Prostate gland (tissue), 2 donors: Measurements from ENCODE around the gene CYP2A7.
"Not testable (repeated sequence)": the region's sequence is repeated elsewhere in the genome, so short reads cannot be mapped to it uniquely, and the experiment has no call there.

Experiments used
- POLR2A ChIP-seq: fragments of 450-650 bp; IDR thresholded peaks from one replicate; pipeline ENCODE4 v1.6.1; 2016; ENCODE audit warnings: antibody characterized with exemption, mild to moderate bottlenecking
- TF ChIP-seq, protein P1 (sequence below), 4 experiments: fragments of 200-600 bp in 2 of 4; fragments of 450-650 bp in 2 of 4; sonication (generic) in 2 of 4; IDR thresholded peaks; 1 replicate in 3 of 4; 2 replicates in 1 of 4; pipeline ENCODE4 v1.5.1; 2016 to 2019; ENCODE audit warnings: antibody characterized with exemption in 4 of 4, mild to moderate bottlenecking in 2 of 4, moderate library complexity in 2 of 4

DNA sequence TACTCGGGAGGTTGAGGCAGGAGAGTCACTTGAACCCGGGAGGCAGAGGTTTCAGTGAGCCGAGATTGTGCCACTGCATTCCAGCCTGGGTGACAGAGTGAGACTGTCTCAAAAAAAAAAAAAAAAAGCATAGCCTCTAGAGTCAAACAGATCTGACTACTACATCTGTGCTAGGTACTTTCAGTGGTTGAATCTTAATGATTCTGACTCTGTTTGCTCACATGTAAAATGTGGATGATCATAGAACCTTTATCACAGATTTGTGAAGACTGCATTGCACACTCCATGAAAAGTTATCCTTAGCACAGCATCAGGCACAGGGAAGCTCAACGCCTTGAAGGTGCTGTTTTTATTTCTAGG, 49.6 kb downstream of the CYP2A7 start:
- TF ChIP-seq, protein P1, sequence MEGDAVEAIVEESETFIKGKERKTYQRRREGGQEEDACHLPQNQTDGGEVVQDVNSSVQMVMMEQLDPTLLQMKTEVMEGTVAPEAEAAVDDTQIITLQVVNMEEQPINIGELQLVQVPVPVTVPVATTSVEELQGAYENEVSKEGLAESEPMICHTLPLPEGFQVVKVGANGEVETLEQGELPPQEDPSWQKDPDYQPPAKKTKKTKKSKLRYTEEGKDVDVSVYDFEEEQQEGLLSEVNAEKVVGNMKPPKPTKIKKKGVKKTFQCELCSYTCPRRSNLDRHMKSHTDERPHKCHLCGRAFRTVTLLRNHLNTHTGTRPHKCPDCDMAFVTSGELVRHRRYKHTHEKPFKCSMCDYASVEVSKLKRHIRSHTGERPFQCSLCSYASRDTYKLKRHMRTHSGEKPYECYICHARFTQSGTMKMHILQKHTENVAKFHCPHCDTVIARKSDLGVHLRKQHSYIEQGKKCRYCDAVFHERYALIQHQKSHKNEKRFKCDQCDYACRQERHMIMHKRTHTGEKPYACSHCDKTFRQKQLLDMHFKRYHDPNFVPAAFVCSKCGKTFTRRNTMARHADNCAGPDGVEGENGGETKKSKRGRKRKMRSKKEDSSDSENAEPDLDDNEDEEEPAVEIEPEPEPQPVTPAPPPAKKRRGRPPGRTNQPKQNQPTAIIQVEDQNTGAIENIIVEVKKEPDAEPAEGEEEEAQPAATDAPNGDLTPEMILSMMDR (IDR thresholded peaks at IDR 0.05), result not testable (repeated sequence)
- not testable (repeated sequence) for TF ChIP-seq POLR2A
